ENCODE results near the gene IRF9.

DNA sequence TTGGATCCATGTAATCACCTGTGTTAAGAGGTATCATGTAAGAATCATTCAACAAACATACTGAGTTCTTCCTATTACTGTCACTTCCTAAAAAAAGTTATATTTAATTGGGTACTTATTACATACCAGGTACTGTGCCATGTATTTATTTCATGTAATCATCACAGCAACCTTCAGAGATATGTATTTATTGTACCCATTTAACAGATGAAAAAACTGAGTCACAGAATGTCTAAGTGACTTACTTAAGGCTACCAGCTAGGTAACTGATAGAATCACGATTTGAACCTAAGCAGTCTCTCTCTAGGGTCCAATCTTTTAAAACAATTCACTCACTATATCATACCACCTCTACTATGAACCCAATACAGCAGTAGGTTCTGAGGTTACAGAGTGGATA is 16.6 kb upstream of the IRF9 start:
- no peak for TF ChIP-seq POLR2A (IDR thresholded peaks at IDR 0.05)
- TF ChIP-seq, protein P1, sequence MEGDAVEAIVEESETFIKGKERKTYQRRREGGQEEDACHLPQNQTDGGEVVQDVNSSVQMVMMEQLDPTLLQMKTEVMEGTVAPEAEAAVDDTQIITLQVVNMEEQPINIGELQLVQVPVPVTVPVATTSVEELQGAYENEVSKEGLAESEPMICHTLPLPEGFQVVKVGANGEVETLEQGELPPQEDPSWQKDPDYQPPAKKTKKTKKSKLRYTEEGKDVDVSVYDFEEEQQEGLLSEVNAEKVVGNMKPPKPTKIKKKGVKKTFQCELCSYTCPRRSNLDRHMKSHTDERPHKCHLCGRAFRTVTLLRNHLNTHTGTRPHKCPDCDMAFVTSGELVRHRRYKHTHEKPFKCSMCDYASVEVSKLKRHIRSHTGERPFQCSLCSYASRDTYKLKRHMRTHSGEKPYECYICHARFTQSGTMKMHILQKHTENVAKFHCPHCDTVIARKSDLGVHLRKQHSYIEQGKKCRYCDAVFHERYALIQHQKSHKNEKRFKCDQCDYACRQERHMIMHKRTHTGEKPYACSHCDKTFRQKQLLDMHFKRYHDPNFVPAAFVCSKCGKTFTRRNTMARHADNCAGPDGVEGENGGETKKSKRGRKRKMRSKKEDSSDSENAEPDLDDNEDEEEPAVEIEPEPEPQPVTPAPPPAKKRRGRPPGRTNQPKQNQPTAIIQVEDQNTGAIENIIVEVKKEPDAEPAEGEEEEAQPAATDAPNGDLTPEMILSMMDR (IDR thresholded peaks at IDR 0.05), result no peak
